ENCODE measurements around the gene ARMC2.
"Not testable (repeated sequence)": the region's sequence is repeated elsewhere in the genome, so short reads cannot be mapped to it uniquely, and the experiment has no call there.

ARMC2 gene

GRCh38 chr6:108848116-108848868 lies at the start of gene ARMC2:
Gene ARMC2, plus strand, starts transcription at chr6:108848422. Its CDS starts 5,846 bp downstream, at chr6:108854268.
- DNase-seq = peak; percentile 90

- DNase-seq = peak; percentile 55
Measured at GRCh38 chr6:108798670-108799353, 49.4 kb upstream of the ARMC2 start.

GRCh38 chr6:108799354-108799717 lies 48.9 kb upstream of the ARMC2 start:
- DNase-seq = no peak

GRCh38 chr6:108799791-108800190 lies 48.4 kb upstream of the ARMC2 start:
- no peak for DNase-seq

- DNase-seq = no peak
Measured at GRCh38 chr6:108800427-108800864, 47.8 kb upstream of the ARMC2 start.

GRCh38 chr6:108801366-108801765 lies 46.9 kb upstream of the ARMC2 start:
- DNase-seq = no peak

- no peak for DNase-seq
Measured at GRCh38 chr6:108803982-108804490, 44.2 kb upstream of the ARMC2 start.

GRCh38 chr6:108804956-108805355 lies 43.3 kb upstream of the ARMC2 start:
- DNase-seq = no peak

- no peak for DNase-seq
Measured at GRCh38 chr6:108805611-108806167, 42.5 kb upstream of the ARMC2 start.

- no peak for DNase-seq
Measured at GRCh38 chr6:108806171-108806570, 42.1 kb upstream of the ARMC2 start.

GRCh38 chr6:108806665-108807064 lies 41.6 kb upstream of the ARMC2 start:
- no peak for DNase-seq

GRCh38 chr6:108807928-108808327 lies 40.3 kb upstream of the ARMC2 start:
- no peak for DNase-seq

- DNase-seq = no peak
Measured at GRCh38 chr6:108809211-108809610, 39.0 kb upstream of the ARMC2 start.

- DNase-seq = no peak
Measured at GRCh38 chr6:108810057-108810643, 38.1 kb upstream of the ARMC2 start.

GRCh38 chr6:108811490-108811889 lies 36.7 kb upstream of the ARMC2 start:
- DNase-seq = no peak

GRCh38 chr6:108813218-108813617 lies 35.0 kb upstream of the ARMC2 start:
- DNase-seq = not testable (repeated sequence)

GRCh38 chr6:108817276-108817675 lies 30.9 kb upstream of the ARMC2 start:
- not testable (repeated sequence) for DNase-seq

- DNase-seq = no peak
Measured at GRCh38 chr6:108820006-108820405, 28.2 kb upstream of the ARMC2 start.

- DNase-seq = no peak
Measured at GRCh38 chr6:108822401-108822800, 25.8 kb upstream of the ARMC2 start.

GRCh38 chr6:108825326-108825725 lies 22.9 kb upstream of the ARMC2 start:
- no peak for DNase-seq

GRCh38 chr6:108831104-108831503 lies 17.1 kb upstream of the ARMC2 start:
- no peak for DNase-seq

- no peak for DNase-seq
Measured at GRCh38 chr6:108832738-108833137, 15.5 kb upstream of the ARMC2 start.

- peak; percentile 87 for DNase-seq
Measured at GRCh38 chr6:108835218-108835850, 12.9 kb upstream of the ARMC2 start.
